ENCODE results near the gene HSP90AA1.

The HSP90AA1 gene

GRCh38 chr14:102039157-102039556, 47.7 kb downstream of the HSP90AA1 start:
- DNase-seq (ENCODE audit: low read depth), result no peak

GRCh38 chr14:102037686-102038085, 49.2 kb downstream of the HSP90AA1 start:
- no peak for DNase-seq (ENCODE audit: low read depth)

GRCh38 chr14:102035914-102036313, 50.9 kb downstream of the HSP90AA1 start:
- DNase-seq (ENCODE audit: low read depth), result no peak

- no peak for DNase-seq (ENCODE audit: low read depth)
These were observed 52.5 kb downstream of the HSP90AA1 start for GRCh38 chr14:102034301-102034700.

GRCh38 chr14:102033241-102033640, 53.6 kb downstream of the HSP90AA1 start:
- DNase-seq (ENCODE audit: low read depth), result no peak

Measured in activated T-cell treated with anti-CD3 and anti-CD28 coated beads for 1 hour (primary cell).